MCF 10A (cell line): ENCODE results near the gene KCNC3. TPM values are rescaled to one million over a fixed set of nuclear protein-coding genes. Genes with fewer than 3 reads are reported as not detected.

ENCODE experiments used
- BruUV-seq: library from RNA; stranded (reverse); fragments of 400-500 nt; replicated peaks from 2 replicates; lab custom pipeline; 2021; lab: Mats Ljungman, UMichigan
- CTCF ChIA-PET: fragments of 300-600 bp; sonication (Branson Sonifier 250); formaldehyde crosslinking; extraction: SDS; loops from one replicate; lab custom pipeline; 2021; ENCODE audit warnings: antibody characterized with exemption, inconsistent platforms; lab: Yijun Ruan, JAX
- POLR2A ChIA-PET: fragments of 300-600, 350-650 bp; sonication (Branson Sonifier 250); formaldehyde crosslinking; extraction: SDS; loops from one replicate; lab custom pipeline; 2020; ENCODE audit warnings: antibody characterized with exemption, inconsistent platforms; lab: Yijun Ruan, JAX
- DNase-seq: peaks from one replicate; pipeline ENCODE4 v3.0.0-alpha.2; 2018; ENCODE audit not compliant: unreplicated experiment
- H3K27ac Mint-ChIP-seq: one replicate; pipeline ENCODE4 v1.8.0; 2022; ENCODE audit warnings: mild to moderate bottlenecking, low read depth, mixed read lengths; ENCODE audit not compliant: unreplicated experiment
- H3K27me3 Mint-ChIP-seq: one replicate; pipeline ENCODE4 v1.8.0; 2022; ENCODE audit warnings: mixed read lengths; ENCODE audit not compliant: insufficient read depth, unreplicated experiment
- H3K36me3 Mint-ChIP-seq: one replicate; pipeline ENCODE4 v1.8.0; 2022; ENCODE audit warnings: mild to moderate bottlenecking, moderate library complexity, mixed read lengths; ENCODE audit not compliant: insufficient read depth, unreplicated experiment
- H3K4me1 Mint-ChIP-seq: one replicate; pipeline ENCODE4 v1.8.0; 2022; ENCODE audit warnings: mixed read lengths; ENCODE audit not compliant: insufficient read depth, unreplicated experiment
- H3K4me3 Mint-ChIP-seq: one replicate; pipeline ENCODE4 v1.8.0; 2022; ENCODE audit warnings: mild to moderate bottlenecking, moderate library complexity, mixed read lengths; ENCODE audit not compliant: unreplicated experiment
- H3K9me3 Mint-ChIP-seq: one replicate; pipeline ENCODE4 v1.8.0; 2022; ENCODE audit warnings: mixed read lengths; ENCODE audit not compliant: unreplicated experiment
- intact Hi-C: fragments of 100-400 bp; cut with micrococcal nuclease; formaldehyde crosslinking; loops from 2 replicates; pipeline ENCODE4 v1.14.1; 2022
- total RNA-seq: library from RNA; stranded (reverse); gene quantifications from 2 replicates; pipeline ENCODE4 v1.2.3, GENCODE V29; 2022
- TF ChIP-seq, protein P1 (sequence below): fragments of 200-600 bp; IDR thresholded peaks from one replicate; pipeline ENCODE4 v1.8.0; 2022; ENCODE audit warnings: antibody characterized with exemption, mild to moderate bottlenecking; ENCODE audit not compliant: unreplicated experiment

The KCNC3 gene
- total RNA-seq, 1 experiment from 2014 or later: not detected

DNA sequence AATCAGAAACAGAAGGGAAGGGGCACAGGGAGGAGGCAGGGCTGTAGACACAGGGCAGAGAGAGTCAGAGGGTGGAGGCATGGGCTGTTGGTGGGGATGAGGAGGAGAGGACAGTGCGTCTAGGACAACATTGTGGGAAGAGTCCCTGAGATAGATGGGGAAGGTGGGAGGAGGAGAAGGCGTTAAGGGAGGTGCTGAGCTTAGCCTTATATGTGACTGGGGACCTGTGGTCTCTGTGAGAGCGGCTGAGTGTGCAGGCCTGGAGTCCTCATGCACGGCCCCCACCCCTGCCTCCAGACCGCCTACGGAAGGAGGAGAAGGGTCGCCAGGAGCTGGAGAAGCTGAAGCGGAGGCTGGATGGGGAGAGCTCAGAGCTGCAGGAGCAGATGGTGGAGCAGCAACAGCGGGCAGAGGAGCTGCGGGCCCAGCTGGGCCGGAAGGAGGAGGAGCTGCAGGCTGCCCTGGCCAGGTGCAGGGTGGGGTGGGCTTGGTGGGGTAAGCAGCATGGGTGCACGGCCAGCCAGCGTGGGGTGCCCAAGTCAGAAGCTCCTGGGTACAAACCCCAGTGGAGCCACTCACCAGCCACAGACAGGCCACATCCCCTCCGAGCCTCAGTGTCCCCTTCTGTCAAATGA lies 56.8 kb downstream of the KCNC3 start:
- CTCF ChIA-PET: interaction anchor here (0.5 kb wide), 1 partner anchor 266 kb away, joined by 3 read pairs; no protein-coding TSS in a partner anchor
- H3K27ac Mint-ChIP-seq: no peak overlapping the region
- H3K36me3 Mint-ChIP-seq: no peaks in the 10 kb centered on the region
- POLR2A ChIA-PET: no interaction called here
- no peaks in the 10 kb centered on the region for H3K4me1 Mint-ChIP-seq
- no peak overlapping the region for H3K4me3 Mint-ChIP-seq
- H3K27me3 Mint-ChIP-seq: no peaks in the 10 kb centered on the region
- H3K9me3 Mint-ChIP-seq: peaks cover 20% of the 10 kb centered on the region
- intact Hi-C loops: no loop called here
- TF ChIP-seq, protein P1, sequence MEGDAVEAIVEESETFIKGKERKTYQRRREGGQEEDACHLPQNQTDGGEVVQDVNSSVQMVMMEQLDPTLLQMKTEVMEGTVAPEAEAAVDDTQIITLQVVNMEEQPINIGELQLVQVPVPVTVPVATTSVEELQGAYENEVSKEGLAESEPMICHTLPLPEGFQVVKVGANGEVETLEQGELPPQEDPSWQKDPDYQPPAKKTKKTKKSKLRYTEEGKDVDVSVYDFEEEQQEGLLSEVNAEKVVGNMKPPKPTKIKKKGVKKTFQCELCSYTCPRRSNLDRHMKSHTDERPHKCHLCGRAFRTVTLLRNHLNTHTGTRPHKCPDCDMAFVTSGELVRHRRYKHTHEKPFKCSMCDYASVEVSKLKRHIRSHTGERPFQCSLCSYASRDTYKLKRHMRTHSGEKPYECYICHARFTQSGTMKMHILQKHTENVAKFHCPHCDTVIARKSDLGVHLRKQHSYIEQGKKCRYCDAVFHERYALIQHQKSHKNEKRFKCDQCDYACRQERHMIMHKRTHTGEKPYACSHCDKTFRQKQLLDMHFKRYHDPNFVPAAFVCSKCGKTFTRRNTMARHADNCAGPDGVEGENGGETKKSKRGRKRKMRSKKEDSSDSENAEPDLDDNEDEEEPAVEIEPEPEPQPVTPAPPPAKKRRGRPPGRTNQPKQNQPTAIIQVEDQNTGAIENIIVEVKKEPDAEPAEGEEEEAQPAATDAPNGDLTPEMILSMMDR: no peak
- no peak for DNase-seq
- no TSS peak for BruUV-seq

DNA sequence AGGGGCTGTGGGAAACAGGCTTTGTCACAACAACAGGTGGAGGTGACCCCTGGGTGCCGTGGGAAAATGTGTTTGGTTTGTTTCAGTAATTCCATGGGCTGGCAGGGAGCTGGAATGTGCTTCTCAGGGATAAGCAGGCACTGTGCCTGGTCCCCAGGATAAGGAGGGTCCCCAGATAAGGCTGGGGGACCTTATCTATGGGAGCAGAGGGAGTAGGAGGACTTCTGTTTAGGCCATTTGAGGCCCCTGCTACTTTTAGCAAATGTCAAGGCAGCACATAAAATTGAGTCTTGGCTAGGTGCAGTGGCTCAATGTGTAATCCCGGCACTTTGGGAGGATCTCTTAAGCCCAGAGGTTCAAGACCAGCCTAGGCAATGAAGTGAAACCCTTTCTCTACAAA lies 59.5 kb downstream of the KCNC3 start:
- H3K36me3 Mint-ChIP-seq: no peaks in the 10 kb centered on the region
- no peak overlapping the region for H3K4me3 Mint-ChIP-seq
- POLR2A ChIA-PET: no interaction called here

DNA sequence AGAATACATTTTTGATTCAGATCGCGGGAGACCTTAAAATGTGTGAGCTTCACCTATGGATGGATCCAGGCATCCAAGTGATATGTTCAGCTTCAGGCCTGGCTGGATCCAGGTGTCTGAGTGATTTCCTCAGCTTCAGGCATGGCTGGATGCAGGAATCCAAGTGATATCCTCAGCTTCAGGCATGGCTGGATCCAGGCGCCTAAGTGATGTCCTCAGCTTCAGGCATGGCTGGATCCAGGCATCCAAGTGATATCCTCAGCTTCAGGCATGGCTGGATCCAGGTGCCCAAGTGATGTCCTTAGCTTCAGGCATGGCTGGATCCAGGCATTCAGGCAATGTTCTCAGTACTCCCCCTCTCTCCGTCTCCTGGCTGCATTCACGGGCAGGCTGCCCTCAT lies 60.7 kb downstream of the KCNC3 start:
- TF ChIP-seq, protein P1: no peak
- H3K4me3 Mint-ChIP-seq: no peak overlapping the region
- H3K27me3 Mint-ChIP-seq: no peaks in the 10 kb centered on the region
- POLR2A ChIA-PET: no interaction called here
- CTCF ChIA-PET: no interaction called here
- no peak overlapping the region for H3K27ac Mint-ChIP-seq
- H3K4me1 Mint-ChIP-seq: no peaks in the 10 kb centered on the region
- intact Hi-C loops: no loop called here
- no peaks in the 10 kb centered on the region for H3K36me3 Mint-ChIP-seq
- H3K9me3 Mint-ChIP-seq: peaks cover 35% of the 10 kb centered on the region
- no peak for DNase-seq
- no TSS peak for BruUV-seq

More for the DNA sequence above, 59.5 kb downstream of the KCNC3 start:
- intact Hi-C loops: no loop called here
- no TSS peak for BruUV-seq
- Mint-ChIP-seq H3K27ac (no peak overlapping the region), H3K9me3 (peaks cover 35% of the 10 kb centered on the region), H3K27me3 (no peaks in the 10 kb centered on the region), H3K4me1 (no peaks in the 10 kb centered on the region)
- DNase-seq: no peak
- CTCF ChIA-PET: no interaction called here
- TF ChIP-seq, protein P1: no peak

DNA sequence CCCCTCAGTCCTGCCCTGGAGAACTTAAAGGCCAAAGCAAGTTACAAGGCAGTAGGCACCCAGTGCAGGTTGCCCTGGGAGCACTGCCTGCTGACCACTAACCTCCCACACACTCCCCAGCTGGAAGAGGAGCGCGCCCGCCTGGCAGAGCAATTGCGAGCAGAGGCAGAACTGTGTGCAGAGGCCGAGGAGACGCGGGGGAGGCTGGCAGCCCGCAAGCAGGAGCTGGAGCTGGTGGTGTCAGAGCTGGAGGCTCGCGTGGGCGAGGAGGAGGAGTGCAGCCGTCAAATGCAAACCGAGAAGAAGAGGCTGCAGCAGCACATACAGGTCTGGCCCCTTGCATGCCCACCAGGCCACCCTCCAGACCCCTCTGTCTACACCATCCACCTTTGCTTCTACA lies 61.1 kb downstream of the KCNC3 start:
- Mint-ChIP-seq H3K27me3 (no peaks in the 10 kb centered on the region), H3K36me3 (no peaks in the 10 kb centered on the region), H3K9me3 (peaks cover 35% of the 10 kb centered on the region), H3K4me3 (no peak overlapping the region), H3K27ac (no peak overlapping the region), H3K4me1 (no peaks in the 10 kb centered on the region)
- no peak for DNase-seq
- ChIA-PET POLR2A (no interaction called here), CTCF (no interaction called here)
- intact Hi-C loops: no loop called here
- BruUV-seq: no TSS peak
- TF ChIP-seq, protein P1: no peak
